HFF-Myc (cell line): ENCODE measurements around the gene CEP57.
"Not testable (repeated sequence)": the region's sequence is repeated elsewhere in the genome, so short reads cannot be mapped to it uniquely, and the experiment has no call there.

ENCODE experiments used
- DNase-seq: peaks from one replicate; pipeline ENCODE4 v3.0.0-alpha.2; 2011; ENCODE audit warnings: low read depth; ENCODE audit errors: extremely low read depth
- H3K4me3 ChIP-seq: replicated peaks from 2 replicates; pipeline ENCODE4 v1.5.1; 2011; ENCODE audit warnings: low read depth, mild to moderate bottlenecking, control low read depth, low read length
- TF ChIP-seq, protein P1 (sequence below): IDR thresholded peaks from 2 replicates; pipeline ENCODE4 v1.5.1; 2012; ENCODE audit warnings: mild to moderate bottlenecking, low read depth, low read length, control low read depth; ENCODE audit errors: missing control alignments

Gene CEP57

GRCh38 chr11:95850137-95850536 is 59.8 kb downstream of the CEP57 start:
- DNase-seq, result no peak
- TF ChIP-seq, protein P1, sequence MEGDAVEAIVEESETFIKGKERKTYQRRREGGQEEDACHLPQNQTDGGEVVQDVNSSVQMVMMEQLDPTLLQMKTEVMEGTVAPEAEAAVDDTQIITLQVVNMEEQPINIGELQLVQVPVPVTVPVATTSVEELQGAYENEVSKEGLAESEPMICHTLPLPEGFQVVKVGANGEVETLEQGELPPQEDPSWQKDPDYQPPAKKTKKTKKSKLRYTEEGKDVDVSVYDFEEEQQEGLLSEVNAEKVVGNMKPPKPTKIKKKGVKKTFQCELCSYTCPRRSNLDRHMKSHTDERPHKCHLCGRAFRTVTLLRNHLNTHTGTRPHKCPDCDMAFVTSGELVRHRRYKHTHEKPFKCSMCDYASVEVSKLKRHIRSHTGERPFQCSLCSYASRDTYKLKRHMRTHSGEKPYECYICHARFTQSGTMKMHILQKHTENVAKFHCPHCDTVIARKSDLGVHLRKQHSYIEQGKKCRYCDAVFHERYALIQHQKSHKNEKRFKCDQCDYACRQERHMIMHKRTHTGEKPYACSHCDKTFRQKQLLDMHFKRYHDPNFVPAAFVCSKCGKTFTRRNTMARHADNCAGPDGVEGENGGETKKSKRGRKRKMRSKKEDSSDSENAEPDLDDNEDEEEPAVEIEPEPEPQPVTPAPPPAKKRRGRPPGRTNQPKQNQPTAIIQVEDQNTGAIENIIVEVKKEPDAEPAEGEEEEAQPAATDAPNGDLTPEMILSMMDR, result no peak
- no peak overlapping the region for H3K4me3 ChIP-seq

DNA sequence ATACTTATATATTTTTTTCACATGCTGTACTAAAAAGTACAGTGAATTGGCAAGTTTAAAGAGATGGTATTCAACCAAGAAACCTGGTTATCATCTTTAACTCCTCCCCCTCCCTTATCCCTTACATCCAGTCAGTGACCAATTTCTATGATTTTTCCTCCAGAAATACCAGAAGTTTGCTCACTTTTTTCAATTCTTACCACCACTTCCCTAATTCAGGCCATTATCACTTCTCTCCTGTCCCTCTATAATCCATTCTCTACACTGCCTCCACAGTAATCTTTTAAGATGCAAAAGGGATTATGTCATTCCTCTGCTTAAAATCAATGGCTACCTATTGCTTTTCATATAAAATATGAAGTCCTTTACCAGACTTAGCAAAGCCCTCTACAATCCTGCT is 62.8 kb downstream of the CEP57 start:
- no peak overlapping the region for H3K4me3 ChIP-seq
- no peak for DNase-seq
- TF ChIP-seq, protein P1, result no peak

GRCh38 chr11:95853862-95854261 is 63.6 kb downstream of the CEP57 start:
- H3K4me3 ChIP-seq, result no peak overlapping the region
- no peak for DNase-seq
- TF ChIP-seq, protein P1, result no peak

DNA sequence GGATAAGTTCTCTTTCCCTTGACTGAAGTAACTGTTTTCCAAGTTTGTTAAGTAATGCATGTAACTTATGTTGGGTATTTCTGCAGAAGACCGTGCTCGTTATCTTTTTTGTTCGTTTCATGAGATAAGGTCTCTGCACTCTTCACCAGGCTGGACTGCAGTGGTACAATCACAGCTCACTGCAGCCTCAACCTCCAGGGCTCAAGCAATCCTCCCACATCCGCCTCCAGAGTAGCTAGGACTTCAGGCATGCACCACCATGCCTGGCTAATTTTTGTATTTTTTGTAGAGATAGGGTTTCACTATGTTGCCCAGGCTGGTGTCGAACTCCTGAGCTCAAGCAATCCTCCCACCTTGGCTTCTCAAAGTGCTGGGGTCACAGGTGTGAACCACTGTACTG is 64.1 kb downstream of the CEP57 start:
- H3K4me3 ChIP-seq, DNase-seq: not testable (repeated sequence)

- not testable (repeated sequence) for DNase-seq, H3K4me3 ChIP-seq
These were observed 69.7 kb downstream of the CEP57 start for GRCh38 chr11:95860024-95860423.

DNA sequence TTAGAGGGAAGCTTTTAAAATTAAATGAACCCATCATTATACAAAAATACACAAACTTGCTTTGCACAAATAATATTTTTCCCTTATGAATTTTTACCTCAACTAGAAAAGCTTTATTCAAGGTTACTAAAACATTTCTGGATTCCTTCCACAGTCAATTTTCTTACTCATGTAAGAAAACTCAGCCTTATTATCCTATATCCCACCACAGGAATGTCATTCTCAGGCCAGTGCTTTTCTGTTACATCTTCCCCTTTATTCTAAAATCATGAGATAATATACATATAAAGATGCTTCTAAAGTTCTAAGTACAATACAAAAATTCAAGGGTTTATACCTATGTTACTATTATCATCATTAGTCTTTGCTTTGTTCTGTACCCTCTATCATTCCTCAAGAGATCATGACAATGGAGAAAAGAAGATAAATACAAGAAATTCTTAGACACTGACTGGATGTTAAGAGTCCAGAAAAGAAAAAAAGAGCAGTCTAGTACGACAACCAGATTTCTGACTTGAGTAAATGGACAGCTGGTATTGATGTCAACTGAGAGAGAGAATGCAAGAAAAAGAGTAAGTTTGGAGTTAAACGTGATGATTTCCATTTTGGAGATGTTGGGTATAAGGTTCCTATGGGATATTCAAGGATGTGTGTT is 73.3 kb downstream of the CEP57 start:
- H3K4me3 ChIP-seq, result no peak overlapping the region
- TF ChIP-seq, protein P1, result no peak
- no peak for DNase-seq

DNA sequence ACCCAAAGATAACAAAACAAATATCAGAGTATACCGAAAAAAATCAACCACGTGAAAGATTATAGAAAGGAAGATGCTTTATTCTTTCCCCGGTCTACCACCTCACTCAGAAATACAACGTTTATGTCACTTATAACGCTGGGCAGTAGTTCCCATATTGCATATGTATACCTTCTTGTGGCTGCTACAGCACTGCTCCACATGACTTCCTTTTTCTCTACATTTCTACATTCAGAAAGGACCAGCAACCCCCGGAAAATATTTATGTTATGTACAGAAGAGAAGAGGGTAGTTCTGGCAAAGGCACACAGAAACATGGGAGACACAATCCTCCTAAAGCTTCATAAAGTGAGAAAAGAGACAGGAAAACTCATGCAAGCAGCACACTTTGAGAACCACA is 76.8 kb downstream of the CEP57 start:
- DNase-seq, result no peak
- H3K4me3 ChIP-seq, result no peak overlapping the region
- TF ChIP-seq, protein P1, result no peak

DNA sequence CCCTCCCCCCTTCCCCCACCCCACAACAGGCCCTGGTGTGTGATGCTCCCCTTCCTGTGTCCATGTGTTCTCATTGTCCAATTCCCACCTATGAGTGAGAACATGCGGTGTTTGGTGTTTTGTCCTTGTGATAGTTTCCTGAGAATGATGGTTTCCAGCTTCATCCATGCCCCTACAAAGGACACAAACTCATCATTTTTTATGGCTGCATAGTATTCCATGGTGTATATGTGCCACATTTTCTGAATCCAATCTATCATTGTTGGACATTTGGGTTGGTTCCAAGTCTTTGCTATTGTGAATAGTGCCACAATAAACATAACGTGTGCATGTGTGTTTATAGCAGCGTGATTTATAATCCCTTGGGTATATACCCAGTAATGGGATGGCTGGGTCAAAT is 80.6 kb downstream of the CEP57 start:
- not testable (repeated sequence) for H3K4me3 ChIP-seq, DNase-seq

DNA sequence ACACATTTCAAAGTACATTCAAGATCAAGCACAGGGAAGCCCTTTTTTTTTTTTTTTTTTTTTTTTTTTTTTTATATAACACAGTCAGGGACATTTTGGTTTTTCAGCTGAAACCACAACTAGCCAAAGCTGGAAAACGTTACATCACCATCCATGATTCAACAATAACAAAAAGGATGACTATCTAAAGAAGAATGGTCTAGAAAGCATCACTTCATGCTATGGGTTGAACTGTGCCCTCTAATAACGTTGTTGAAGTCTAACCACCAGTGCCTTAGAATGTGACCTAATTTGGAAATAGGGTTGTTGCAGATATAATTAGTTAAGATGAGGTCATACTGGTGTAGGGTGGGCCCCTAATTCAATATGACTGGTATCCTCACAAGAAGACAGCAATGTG is 87.0 kb downstream of the CEP57 start:
- H3K4me3 ChIP-seq, result no peak overlapping the region
- TF ChIP-seq, protein P1, result no peak
- DNase-seq, result peak; percentile 89
